Measurements from ENCODE around the gene CSH2. TPM values are rescaled to one million over a fixed set of nuclear protein-coding genes. Genes with fewer than 3 reads are reported as not detected.
A peak's percentile ranks its signal among the peaks of the same experiment; 100 is the strongest.

The CSH2 gene
- total and polyA plus RNA-seq, 2 of the 13 experiments (the other 11 are each of a cell fraction or from before 2014, with no cell fraction given), result not detected

DNA sequence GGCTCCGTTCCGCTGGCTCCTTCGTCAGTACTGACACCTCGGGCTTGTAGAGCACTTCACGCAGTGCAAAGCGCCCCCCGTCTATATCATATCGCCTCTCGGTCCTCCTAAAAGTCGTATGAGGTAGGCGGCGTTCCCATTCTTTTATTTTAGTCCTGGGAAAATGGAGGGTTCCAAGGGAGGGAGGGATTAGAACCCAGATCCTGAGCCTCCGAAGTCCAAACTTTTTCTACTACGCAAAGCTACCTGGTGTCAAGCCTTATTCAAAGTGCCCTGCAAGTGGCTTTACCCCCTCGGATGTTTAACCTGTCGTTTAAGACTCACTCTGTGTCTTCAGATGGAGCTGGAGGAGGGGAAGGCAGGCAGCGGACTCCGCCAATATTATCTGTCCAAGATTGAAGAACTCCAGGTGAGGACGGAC is 45.7 kb downstream of the CSH2 start (continued):
- TF ChIP-seq, protein P1, sequence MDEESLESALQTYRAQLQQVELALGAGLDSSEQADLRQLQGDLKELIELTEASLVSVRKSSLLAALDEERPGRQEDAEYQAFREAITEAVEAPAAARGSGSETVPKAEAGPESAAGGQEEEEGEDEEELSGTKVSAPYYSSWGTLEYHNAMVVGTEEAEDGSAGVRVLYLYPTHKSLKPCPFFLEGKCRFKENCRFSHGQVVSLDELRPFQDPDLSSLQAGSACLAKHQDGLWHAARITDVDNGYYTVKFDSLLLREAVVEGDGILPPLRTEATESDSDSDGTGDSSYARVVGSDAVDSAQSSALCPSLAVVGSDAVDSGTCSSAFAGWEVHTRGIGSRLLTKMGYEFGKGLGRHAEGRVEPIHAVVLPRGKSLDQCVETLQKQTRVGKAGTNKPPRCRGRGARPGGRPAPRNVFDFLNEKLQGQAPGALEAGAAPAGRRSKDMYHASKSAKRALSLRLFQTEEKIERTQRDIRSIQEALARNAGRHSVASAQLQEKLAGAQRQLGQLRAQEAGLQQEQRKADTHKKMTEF (CRISPR knock-in tag; IDR thresholded peaks at IDR 0.05), result no peak
- TF ChIP-seq, protein P2, sequence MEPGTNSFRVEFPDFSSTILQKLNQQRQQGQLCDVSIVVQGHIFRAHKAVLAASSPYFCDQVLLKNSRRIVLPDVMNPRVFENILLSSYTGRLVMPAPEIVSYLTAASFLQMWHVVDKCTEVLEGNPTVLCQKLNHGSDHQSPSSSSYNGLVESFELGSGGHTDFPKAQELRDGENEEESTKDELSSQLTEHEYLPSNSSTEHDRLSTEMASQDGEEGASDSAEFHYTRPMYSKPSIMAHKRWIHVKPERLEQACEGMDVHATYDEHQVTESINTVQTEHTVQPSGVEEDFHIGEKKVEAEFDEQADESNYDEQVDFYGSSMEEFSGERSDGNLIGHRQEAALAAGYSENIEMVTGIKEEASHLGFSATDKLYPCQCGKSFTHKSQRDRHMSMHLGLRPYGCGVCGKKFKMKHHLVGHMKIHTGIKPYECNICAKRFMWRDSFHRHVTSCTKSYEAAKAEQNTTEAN (CRISPR knock-in tag; conservative IDR thresholded peaks at IDR 0.05), result no peak; the same call in 1 of the 2 replicates
- TF ChIP-seq ATF7 (IDR thresholded peaks at IDR 0.05) (no peak), ATF7 (CRISPR knock-in tag; IDR thresholded peaks at IDR 0.05) (no peak), ZNF564 (CRISPR knock-in tag; IDR thresholded peaks at IDR 0.05) (no peak; the same call in 1 of the 2 replicates), HNRNPH1 (optimal IDR thresholded peaks at IDR 0.05; ENCODE audit: low read depth, low read length) (no peak), NRL (CRISPR knock-in tag; IDR thresholded peaks at IDR 0.05; ENCODE audit: borderline replicate concordance) (no peak), ZSCAN29 (CRISPR knock-in tag; conservative IDR thresholded peaks at IDR 0.05) (no peak), ZNF703 (CRISPR knock-in tag; IDR thresholded peaks at IDR 0.05; ENCODE audit: borderline replicate concordance) (no peak), ZNF530 (CRISPR knock-in tag; IDR thresholded peaks at IDR 0.05; ENCODE audit: low read depth) (0 out of 2 replicates have a peak, but pooled peaks have one; percentile 64), MXD4 (CRISPR knock-in tag; IDR thresholded peaks at IDR 0.05) (no peak; the same call in 1 of the 2 replicates), SP5 (CRISPR knock-in tag; IDR thresholded peaks at IDR 0.05; ENCODE audit: borderline replicate concordance, low read depth) (no peak), ZNF510 (CRISPR knock-in tag; IDR thresholded peaks at IDR 0.05; ENCODE audit: low read depth) (0 out of 2 replicates have a peak, but pooled peaks have one; percentile 67), TARDBP (CRISPR knock-in tag; IDR thresholded peaks at IDR 0.05) (no peak), NFE2 (CRISPR knock-in tag; IDR thresholded peaks at IDR 0.05) (no peak), ZNF549 (CRISPR knock-in tag; IDR thresholded peaks at IDR 0.05) (no peak), SMAD1 (CRISPR knock-in tag; IDR thresholded peaks at IDR 0.05; ENCODE audit: borderline replicate concordance, low read depth) (no peak), ZNF496 (CRISPR knock-in tag; IDR thresholded peaks at IDR 0.05; ENCODE audit: insufficient replicate concordance) (no peak), ZNF251 (CRISPR knock-in tag; IDR thresholded peaks at IDR 0.05) (no peak), GZF1 (CRISPR knock-in tag; IDR thresholded peaks at IDR 0.05) (no peak), ZNF781 (CRISPR knock-in tag; IDR thresholded peaks at IDR 0.05; ENCODE audit: borderline replicate concordance, not compliant biosample characterization) (no peak), HOXD1 (CRISPR knock-in tag; IDR thresholded peaks at IDR 0.05) (no peak)
- TF ChIP-seq, protein P3, sequence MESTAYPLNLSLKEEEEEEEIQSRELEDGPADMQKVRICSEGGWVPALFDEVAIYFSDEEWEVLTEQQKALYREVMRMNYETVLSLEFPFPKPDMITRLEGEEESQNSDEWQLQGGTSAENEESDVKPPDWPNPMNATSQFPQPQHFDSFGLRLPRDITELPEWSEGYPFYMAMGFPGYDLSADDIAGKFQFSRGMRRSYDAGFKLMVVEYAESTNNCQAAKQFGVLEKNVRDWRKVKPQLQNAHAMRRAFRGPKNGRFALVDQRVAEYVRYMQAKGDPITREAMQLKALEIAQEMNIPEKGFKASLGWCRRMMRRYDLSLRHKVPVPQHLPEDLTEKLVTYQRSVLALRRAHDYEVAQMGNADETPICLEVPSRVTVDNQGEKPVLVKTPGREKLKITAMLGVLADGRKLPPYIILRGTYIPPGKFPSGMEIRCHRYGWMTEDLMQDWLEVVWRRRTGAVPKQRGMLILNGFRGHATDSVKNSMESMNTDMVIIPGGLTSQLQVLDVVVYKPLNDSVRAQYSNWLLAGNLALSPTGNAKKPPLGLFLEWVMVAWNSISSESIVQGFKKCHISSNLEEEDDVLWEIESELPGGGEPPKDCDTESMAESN (CRISPR knock-in tag; conservative IDR thresholded peaks at IDR 0.05), result no peak
- TF ChIP-seq, protein P4, sequence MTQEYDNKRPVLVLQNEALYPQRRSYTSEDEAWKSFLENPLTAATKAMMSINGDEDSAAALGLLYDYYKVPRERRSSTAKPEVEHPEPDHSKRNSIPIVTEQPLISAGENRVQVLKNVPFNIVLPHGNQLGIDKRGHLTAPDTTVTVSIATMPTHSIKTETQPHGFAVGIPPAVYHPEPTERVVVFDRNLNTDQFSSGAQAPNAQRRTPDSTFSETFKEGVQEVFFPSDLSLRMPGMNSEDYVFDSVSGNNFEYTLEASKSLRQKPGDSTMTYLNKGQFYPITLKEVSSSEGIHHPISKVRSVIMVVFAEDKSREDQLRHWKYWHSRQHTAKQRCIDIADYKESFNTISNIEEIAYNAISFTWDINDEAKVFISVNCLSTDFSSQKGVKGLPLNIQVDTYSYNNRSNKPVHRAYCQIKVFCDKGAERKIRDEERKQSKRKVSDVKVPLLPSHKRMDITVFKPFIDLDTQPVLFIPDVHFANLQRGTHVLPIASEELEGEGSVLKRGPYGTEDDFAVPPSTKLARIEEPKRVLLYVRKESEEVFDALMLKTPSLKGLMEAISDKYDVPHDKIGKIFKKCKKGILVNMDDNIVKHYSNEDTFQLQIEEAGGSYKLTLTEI (CRISPR knock-in tag; conservative IDR thresholded peaks at IDR 0.05), result no peak
- TF ChIP-seq, protein P5, sequence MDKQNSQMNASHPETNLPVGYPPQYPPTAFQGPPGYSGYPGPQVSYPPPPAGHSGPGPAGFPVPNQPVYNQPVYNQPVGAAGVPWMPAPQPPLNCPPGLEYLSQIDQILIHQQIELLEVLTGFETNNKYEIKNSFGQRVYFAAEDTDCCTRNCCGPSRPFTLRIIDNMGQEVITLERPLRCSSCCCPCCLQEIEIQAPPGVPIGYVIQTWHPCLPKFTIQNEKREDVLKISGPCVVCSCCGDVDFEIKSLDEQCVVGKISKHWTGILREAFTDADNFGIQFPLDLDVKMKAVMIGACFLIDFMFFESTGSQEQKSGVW (CRISPR knock-in tag; IDR thresholded peaks at IDR 0.05; ENCODE audit: borderline replicate concordance), result no peak
